HG02981 (cell line): ENCODE measurements around the gene PABPC1L.
A peak's percentile ranks its signal among the peaks of the same experiment; 100 is the strongest.
"Not testable (repeated sequence)": the region's sequence is repeated elsewhere in the genome, so short reads cannot be mapped to it uniquely, and the experiment has no call there.

Experiments used
- ATAC-seq: cut with Tn5 transposase; IDR thresholded peaks from one replicate; pipeline ENCODE4 v1.9.1; 2021; ENCODE audit warnings: mild to moderate bottlenecking, moderate library complexity; ENCODE audit not compliant: unreplicated experiment

Gene PABPC1L

GRCh38 chr20:44909872-44910689, at the start of gene PABPC1L:
TSS of gene PABPC1L (plus strand) at chr20:44910060. CDS start at chr20:44910144, 84 bp downstream.
- peak; percentile 75 for ATAC-seq

- ATAC-seq, result no peak
These were observed 48.3 kb upstream of the PABPC1L start for GRCh38 chr20:44861531-44862006.

GRCh38 chr20:44862286-44862685, 47.6 kb upstream of the PABPC1L start:
- ATAC-seq, result no peak

GRCh38 chr20:44863365-44864084, 46.3 kb upstream of the PABPC1L start:
- not testable (repeated sequence) for ATAC-seq

- ATAC-seq, result not testable (repeated sequence)
These were observed 45.4 kb upstream of the PABPC1L start for GRCh38 chr20:44864493-44864892.

GRCh38 chr20:44866703-44867335, 43.0 kb upstream of the PABPC1L start:
- no peak for ATAC-seq

- ATAC-seq, result no peak
These were observed 40.4 kb upstream of the PABPC1L start for GRCh38 chr20:44869471-44869870.

- not testable (repeated sequence) for ATAC-seq
These were observed 27.5 kb upstream of the PABPC1L start for GRCh38 chr20:44882360-44882759.

- no peak for ATAC-seq
These were observed 26.5 kb upstream of the PABPC1L start for GRCh38 chr20:44883214-44883902.

- ATAC-seq, result no peak
These were observed 24.9 kb upstream of the PABPC1L start for GRCh38 chr20:44884907-44885391.

- ATAC-seq, result peak; percentile 89
These were observed 24.2 kb upstream of the PABPC1L start, which contains the start of gene YWHAB for GRCh38 chr20:44885392-44886265. TSS of gene YWHAB (plus strand) at chr20:44885705. CDS start at chr20:44901534, 15,829 bp downstream.

GRCh38 chr20:44886266-44886651, 23.6 kb upstream of the PABPC1L start:
- no peak for ATAC-seq

- no peak for ATAC-seq
These were observed 23.0 kb upstream of the PABPC1L start for GRCh38 chr20:44886828-44887227.

GRCh38 chr20:44887466-44887865, 22.4 kb upstream of the PABPC1L start:
- no peak for ATAC-seq

GRCh38 chr20:44888226-44889103, 21.4 kb upstream of the PABPC1L start:
- ATAC-seq, result no peak

GRCh38 chr20:44891826-44892225, 18.0 kb upstream of the PABPC1L start:
- ATAC-seq, result no peak

- no peak for ATAC-seq
These were observed 14.9 kb upstream of the PABPC1L start for GRCh38 chr20:44894959-44895358.

- ATAC-seq, result no peak
These were observed 13.3 kb upstream of the PABPC1L start for GRCh38 chr20:44896583-44896982.

GRCh38 chr20:44897133-44897532, 12.7 kb upstream of the PABPC1L start:
- no peak for ATAC-seq
